GM23338 (cell line): ENCODE data around the gene GGCT. TPM values are rescaled to one million over a fixed set of nuclear protein-coding genes. Genes with fewer than 3 reads are reported as not detected.

Source experiments
- ATAC-seq: fragments of 200-7000 bp; cut with Tn5 transposase; 3 replicates; pipeline ENCODE4 v1.9.1; 2020
- DNase-seq: peaks from one replicate; pipeline ENCODE4 v3.0.0-alpha.2; 2015; ENCODE audit warnings: low spot score
- H2AFZ ChIP-seq: fragments of 200-600 bp; sonication (generic); 2 replicates; pipeline ENCODE4 v1.8.0; 2016; ENCODE audit warnings: antibody characterized with exemption, mild to moderate bottlenecking, moderate library complexity
- H3F3A ChIP-seq: fragments of 200-600 bp; sonication (generic); replicated peaks from 2 replicates; pipeline ENCODE4 v1.8.0; 2017; ENCODE audit warnings: antibody characterized with exemption, mixed run types, low read depth
- H3K27ac ChIP-seq: fragments of 200-600 bp; sonication (generic); 2 replicates; pipeline ENCODE4 v1.6.1; 2016; ENCODE audit warnings: low read depth
- H3K27me3 ChIP-seq: fragments of 200-600 bp; sonication (generic); 2 replicates; pipeline ENCODE4 v1.8.0; 2016; ENCODE audit warnings: mild to moderate bottlenecking, mixed run types, moderate library complexity; ENCODE audit not compliant: insufficient read depth
- H3K36me3 ChIP-seq: fragments of 200-600 bp; sonication (generic); 2 replicates; pipeline ENCODE4 v1.8.0; 2016; ENCODE audit warnings: mild to moderate bottlenecking; ENCODE audit not compliant: insufficient read depth
- H3K4me1 ChIP-seq: fragments of 200-600 bp; sonication (generic); 2 replicates; pipeline ENCODE4 v1.8.0; 2016; ENCODE audit warnings: mild to moderate bottlenecking, moderate library complexity; ENCODE audit not compliant: insufficient read depth
- H3K4me2 ChIP-seq: fragments of 200-600 bp; sonication (generic); 2 replicates; pipeline ENCODE4 v1.7.1; 2017; ENCODE audit warnings: mixed run types
- H3K4me3 ChIP-seq: fragments of 200-600 bp; sonication (generic); 2 replicates; pipeline ENCODE4 v1.6.1; 2016; ENCODE audit warnings: mixed run types
- H3K79me2 ChIP-seq: fragments of 200-600 bp; sonication (generic); replicated peaks from 2 replicates; pipeline ENCODE4 v1.8.0; 2017; ENCODE audit warnings: mild to moderate bottlenecking; ENCODE audit not compliant: insufficient read depth
- H3K9me2 ChIP-seq: fragments of 200-600 bp; sonication (generic); 2 replicates; pipeline ENCODE4 v1.8.0; 2017; ENCODE audit not compliant: insufficient read depth
- H4K20me1 ChIP-seq: fragments of 200-600 bp; sonication (generic); replicated peaks from 2 replicates; pipeline ENCODE4 v1.8.0; 2017; ENCODE audit warnings: mild to moderate bottlenecking; ENCODE audit not compliant: insufficient read depth
- H3K27ac Mint-ChIP-seq: 2 replicates; pipeline ENCODE4 v1.8.0; 2020; ENCODE audit warnings: inconsistent platforms, mild to moderate bottlenecking, moderate library complexity, mixed read lengths
- H3K27me3 Mint-ChIP-seq: 3 replicates; pipeline ENCODE4 v1.8.0; 2022; ENCODE audit warnings: low read depth, mild to moderate bottlenecking, moderate library complexity, mixed read lengths, inconsistent platforms; ENCODE audit not compliant: insufficient read depth, poor library complexity
- H3K36me3 Mint-ChIP-seq: 3 replicates; pipeline ENCODE4 v1.8.0; 2021; ENCODE audit warnings: low read depth, mild to moderate bottlenecking, inconsistent platforms, moderate library complexity, mixed read lengths
- H3K4me1 Mint-ChIP-seq: 3 replicates; pipeline ENCODE4 v1.8.0; 2020; ENCODE audit warnings: mild to moderate bottlenecking, inconsistent platforms, mixed read lengths
- H3K4me3 Mint-ChIP-seq: 3 replicates; pipeline ENCODE4 v1.8.0; 2021; ENCODE audit warnings: moderate library complexity, mild to moderate bottlenecking, inconsistent platforms, mixed read lengths
- H3K9me3 Mint-ChIP-seq: 3 replicates; pipeline ENCODE4 v1.8.0; 2020; ENCODE audit warnings: moderate library complexity, mild to moderate bottlenecking, inconsistent platforms, mixed read lengths
- CREB1 ChIP-seq: fragments of 250-450 bp; sonication (Bioruptor Pico); IDR thresholded peaks from 2 replicates; pipeline ENCODE4 v1.5.0; 2020; ENCODE audit warnings: low read depth, mild to moderate bottlenecking, moderate library complexity
- CTCF ChIP-seq, 2 experiments: fragments of 200-600 bp in 1 of 2; sonication (generic) in 1 of 2; conservative IDR thresholded peaks; 2 replicates each; pipeline versions ENCODE4 v1.5.1 to v1.6.1; 2016 to 2017; ENCODE audit warnings: antibody characterized with exemption in 2 of 2, low read depth in 2 of 2, mild to moderate bottlenecking in 2 of 2, moderate library complexity in 1 of 2
- ETS1 ChIP-seq: IDR thresholded peaks from 2 replicates; pipeline ENCODE4 v1.6.1; 2016; ENCODE audit warnings: antibody characterized with exemption
- EZH2 ChIP-seq: fragments of 200-600 bp; sonication (generic); IDR thresholded peaks from one replicate; pipeline ENCODE4 v1.8.0; 2017; ENCODE audit warnings: antibody characterized with exemption, mild to moderate bottlenecking, low read depth; ENCODE audit not compliant: unreplicated experiment
- EZH2phosphoT487 ChIP-seq: fragments of 200-600 bp; sonication (generic); IDR thresholded peaks from one replicate; pipeline ENCODE4 v1.8.1; 2018; ENCODE audit warnings: antibody characterized with exemption; ENCODE audit not compliant: unreplicated experiment
- JUNB ChIP-seq: IDR thresholded peaks from one replicate; pipeline ENCODE4 v1.6.1; 2016; ENCODE audit warnings: antibody characterized with exemption; ENCODE audit not compliant: unreplicated experiment
- NANOG ChIP-seq: IDR thresholded peaks from 2 replicates; pipeline ENCODE4 v1.6.1; 2016; ENCODE audit warnings: antibody characterized with exemption, borderline replicate concordance
- POLR2AphosphoS5 ChIP-seq: IDR thresholded peaks from 2 replicates; pipeline ENCODE4 v1.6.1; 2016; ENCODE audit warnings: antibody characterized with exemption, low read depth
- REST ChIP-seq: IDR thresholded peaks from one replicate; pipeline ENCODE4 v1.6.1; 2018; ENCODE audit warnings: antibody characterized with exemption; ENCODE audit not compliant: unreplicated experiment
- STAT1 ChIP-seq: IDR thresholded peaks from one replicate; pipeline ENCODE4 v1.6.1; 2016; ENCODE audit warnings: antibody characterized with exemption; ENCODE audit not compliant: unreplicated experiment
- ZNF114 ChIP-seq: fragments of 250-450 bp; sonication (Bioruptor Pico); IDR thresholded peaks from 2 replicates; pipeline ENCODE4 v1.5.0; 2020; ENCODE audit warnings: mild to moderate bottlenecking, moderate library complexity
- ZNF331 ChIP-seq: fragments of 250-450 bp; sonication (Bioruptor Pico); IDR thresholded peaks from 2 replicates; pipeline ENCODE4 v1.5.0; 2020; ENCODE audit warnings: low read depth, mild to moderate bottlenecking, moderate library complexity
- ZNF462 ChIP-seq: fragments of 250-450 bp; sonication (Bioruptor Pico); IDR thresholded peaks from 2 replicates; pipeline ENCODE4 v1.5.0; 2020; ENCODE audit warnings: mild to moderate bottlenecking, moderate library complexity
- polyA plus RNA-seq: library from polyadenylated mRNA; unstranded; fragments of >200 nt; fragmentation: Nextera tagmentation; extraction: Ambion mirVana; gene quantifications from 2 replicates; pipeline ENCODE4 v1.2.1, GENCODE V29; 2016
- total RNA-seq: library from RNA; depleted of rRNA; stranded (reverse); fragments of >200 nt; shearing (Covaris generic); gene quantifications from 2 replicates; pipeline ENCODE4 v1.2.3, GENCODE V29; 2014

GGCT gene
- total and polyA plus RNA-seq, 2 experiments from 2014 or later = 104 to 229 TPM

- Histone ChIP-seq H3K27me3 (no peaks in the 10 kb centered on the region), H3K4me1 (no peaks in the 10 kb centered on the region), H3K27ac (no peak overlapping the region), H4K20me1 (no peaks in the 10 kb centered on the region), H3K79me2 (no peaks in the 10 kb centered on the region), H3K36me3 (no peaks in the 10 kb centered on the region), H3F3A (no peaks in the 10 kb centered on the region), H3K9me2 (0 out of 2 replicates have a peak, but pooled peaks cover 3% of the 10 kb centered on the region), H3K4me2 (no peak overlapping the region), H3K4me3 (no peak overlapping the region), H2AFZ (no peak overlapping the region)
- no peak for DNase-seq
- H3K9me3 Mint-ChIP-seq = peaks cover 1% of the 10 kb centered on the region; the same call in 1 of the 3 replicates
- no peaks in the 10 kb centered on the region for H3K4me1 Mint-ChIP-seq
- H3K36me3 Mint-ChIP-seq = peaks cover 3% of the 10 kb centered on the region
- no peak overlapping the region for H3K4me3 Mint-ChIP-seq
- TF ChIP-seq EZH2phosphoT487 (no peak), CTCF (conservative IDR thresholded peaks at IDR 0.05; ENCODE audit: low read depth in 2 of 2) (no peak), REST (no peak), STAT1 (no peak), ETS1 (no peak), NANOG (no peak), EZH2 (no peak), ZNF462 (CRISPR knock-in tag) (no peak), POLR2AphosphoS5 (no peak), ZNF331 (CRISPR knock-in tag) (no peak), CREB1 (CRISPR knock-in tag) (no peak), ZNF114 (CRISPR knock-in tag) (no peak), JUNB (no peak)
- no peak overlapping the region for H3K27ac Mint-ChIP-seq
- peaks cover 1% of the 10 kb centered on the region for H3K27me3 Mint-ChIP-seq
- no peak for ATAC-seq
These were observed 26.7 kb upstream of the GGCT start for GRCh38 chr7:30531286-30531685.
